ENCODE results near the gene PPP1R9B.

DNA sequence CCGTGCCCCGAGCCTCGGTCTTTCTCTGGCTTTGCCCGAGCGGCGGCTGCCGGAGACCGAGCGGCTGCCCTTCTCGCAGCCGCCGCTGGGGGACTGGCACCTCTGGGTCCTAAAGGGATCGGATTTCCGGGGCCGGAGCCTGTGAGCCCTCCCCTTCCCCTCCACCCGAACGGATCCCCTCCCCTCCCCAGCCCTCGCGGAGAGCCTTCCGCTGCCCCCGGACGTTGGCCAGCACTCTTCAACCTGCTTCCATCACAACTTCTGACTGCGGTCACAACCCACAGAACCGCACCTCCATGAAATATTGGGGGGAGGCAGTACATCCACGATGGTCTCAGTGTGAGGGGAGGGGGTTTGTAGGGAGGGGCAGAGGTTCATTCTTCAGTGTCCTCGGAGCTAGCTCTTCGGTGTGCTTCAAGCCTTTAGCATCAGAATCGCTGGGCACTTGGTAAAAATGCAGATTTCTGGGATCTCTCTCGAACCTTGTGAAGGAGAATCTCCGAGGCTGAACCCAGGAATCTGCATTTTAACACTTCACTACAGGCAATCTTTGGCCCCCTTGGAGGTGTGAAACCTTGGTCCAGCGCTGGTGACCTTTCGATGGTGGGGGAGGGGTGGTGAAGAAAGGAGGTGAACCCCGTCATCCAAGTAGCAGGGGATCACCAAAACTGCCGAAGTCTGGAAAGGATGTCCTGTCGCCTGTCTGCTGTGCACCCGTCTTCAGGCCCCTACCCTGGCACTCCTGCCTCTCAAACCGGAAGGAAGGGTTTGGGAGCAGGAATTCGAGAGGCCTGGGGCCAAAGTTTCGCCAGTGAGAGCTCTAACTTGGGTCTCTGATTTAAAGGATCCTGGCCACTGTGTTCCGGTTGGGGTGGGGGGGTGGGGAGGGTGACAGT is 812 bp upstream of the PPP1R9B start:
- TF ChIP-seq, protein P1, sequence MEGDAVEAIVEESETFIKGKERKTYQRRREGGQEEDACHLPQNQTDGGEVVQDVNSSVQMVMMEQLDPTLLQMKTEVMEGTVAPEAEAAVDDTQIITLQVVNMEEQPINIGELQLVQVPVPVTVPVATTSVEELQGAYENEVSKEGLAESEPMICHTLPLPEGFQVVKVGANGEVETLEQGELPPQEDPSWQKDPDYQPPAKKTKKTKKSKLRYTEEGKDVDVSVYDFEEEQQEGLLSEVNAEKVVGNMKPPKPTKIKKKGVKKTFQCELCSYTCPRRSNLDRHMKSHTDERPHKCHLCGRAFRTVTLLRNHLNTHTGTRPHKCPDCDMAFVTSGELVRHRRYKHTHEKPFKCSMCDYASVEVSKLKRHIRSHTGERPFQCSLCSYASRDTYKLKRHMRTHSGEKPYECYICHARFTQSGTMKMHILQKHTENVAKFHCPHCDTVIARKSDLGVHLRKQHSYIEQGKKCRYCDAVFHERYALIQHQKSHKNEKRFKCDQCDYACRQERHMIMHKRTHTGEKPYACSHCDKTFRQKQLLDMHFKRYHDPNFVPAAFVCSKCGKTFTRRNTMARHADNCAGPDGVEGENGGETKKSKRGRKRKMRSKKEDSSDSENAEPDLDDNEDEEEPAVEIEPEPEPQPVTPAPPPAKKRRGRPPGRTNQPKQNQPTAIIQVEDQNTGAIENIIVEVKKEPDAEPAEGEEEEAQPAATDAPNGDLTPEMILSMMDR (IDR thresholded peaks at IDR 0.05), result peak; percentile 43 to 76 (median 56)
- peak; percentile 73 for TF ChIP-seq POLR2A (IDR thresholded peaks at IDR 0.05)

Data from prostate gland (tissue), 2 donors.